ENCODE data around the gene ST8SIA6. TPM values are rescaled to one million over a fixed set of nuclear protein-coding genes. Genes with fewer than 3 reads are reported as not detected.

ST8SIA6 gene
- total and polyA plus RNA-seq, 7 donors, result 0.50 to 2.6 (median 1.1) TPM; not detected in 2

DNA sequence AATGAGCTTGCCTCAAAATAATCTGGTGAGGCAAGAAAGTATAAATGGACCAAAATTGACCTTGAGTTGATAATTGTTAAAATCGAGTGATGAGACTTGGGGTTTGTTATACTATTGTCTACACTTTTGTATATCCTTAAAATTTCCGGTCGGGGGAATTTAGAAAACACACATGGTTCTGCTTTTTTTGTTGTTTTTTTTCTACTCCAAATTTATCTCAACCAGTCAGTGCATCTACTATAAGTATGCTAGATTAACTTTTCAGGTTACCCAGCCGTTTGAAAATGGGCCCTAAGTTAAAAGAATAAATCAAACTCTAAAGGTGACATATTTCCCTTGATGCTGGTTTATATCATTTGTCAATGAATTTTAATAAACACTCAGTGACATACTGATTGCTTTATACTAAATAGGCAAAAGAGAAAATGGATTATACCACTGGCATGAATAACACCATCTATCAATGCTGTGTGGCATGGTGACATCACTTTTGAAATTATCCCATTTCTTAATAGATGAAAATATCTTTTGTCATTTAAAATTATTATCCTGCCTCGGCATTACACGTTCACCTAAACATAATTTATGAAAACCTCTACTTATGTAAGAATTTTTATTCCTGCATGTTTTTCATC is 40.3 kb upstream of the ST8SIA6 start:
- no peaks in the 10 kb centered on the region for H3K27me3 ChIP-seq
- intact Hi-C loops (cut with DNase I), result no loop called here
- H3K4me1 ChIP-seq, result no peaks in the 10 kb centered on the region
- TF ChIP-seq POLR2A (IDR thresholded peaks at IDR 0.05) (no peak), POLR2AphosphoS5 (IDR thresholded peaks at IDR 0.05) (no peak), EP300 (IDR thresholded peaks at IDR 0.05) (no peak)
- TF ChIP-seq, protein P1, sequence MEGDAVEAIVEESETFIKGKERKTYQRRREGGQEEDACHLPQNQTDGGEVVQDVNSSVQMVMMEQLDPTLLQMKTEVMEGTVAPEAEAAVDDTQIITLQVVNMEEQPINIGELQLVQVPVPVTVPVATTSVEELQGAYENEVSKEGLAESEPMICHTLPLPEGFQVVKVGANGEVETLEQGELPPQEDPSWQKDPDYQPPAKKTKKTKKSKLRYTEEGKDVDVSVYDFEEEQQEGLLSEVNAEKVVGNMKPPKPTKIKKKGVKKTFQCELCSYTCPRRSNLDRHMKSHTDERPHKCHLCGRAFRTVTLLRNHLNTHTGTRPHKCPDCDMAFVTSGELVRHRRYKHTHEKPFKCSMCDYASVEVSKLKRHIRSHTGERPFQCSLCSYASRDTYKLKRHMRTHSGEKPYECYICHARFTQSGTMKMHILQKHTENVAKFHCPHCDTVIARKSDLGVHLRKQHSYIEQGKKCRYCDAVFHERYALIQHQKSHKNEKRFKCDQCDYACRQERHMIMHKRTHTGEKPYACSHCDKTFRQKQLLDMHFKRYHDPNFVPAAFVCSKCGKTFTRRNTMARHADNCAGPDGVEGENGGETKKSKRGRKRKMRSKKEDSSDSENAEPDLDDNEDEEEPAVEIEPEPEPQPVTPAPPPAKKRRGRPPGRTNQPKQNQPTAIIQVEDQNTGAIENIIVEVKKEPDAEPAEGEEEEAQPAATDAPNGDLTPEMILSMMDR (IDR thresholded peaks at IDR 0.05), result no peak
- no peaks in the 10 kb centered on the region for H3K9me3 ChIP-seq
- H3K4me3 ChIP-seq, result no peak overlapping the region
- H3K27ac ChIP-seq, result no peak overlapping the region
- no peak for DNase-seq
- H3K36me3 ChIP-seq, result no peaks in the 10 kb centered on the region
- 51 to 70% methylated on average over 6 of the region's 6 CpGs for WGBS, 2 donors

DNA sequence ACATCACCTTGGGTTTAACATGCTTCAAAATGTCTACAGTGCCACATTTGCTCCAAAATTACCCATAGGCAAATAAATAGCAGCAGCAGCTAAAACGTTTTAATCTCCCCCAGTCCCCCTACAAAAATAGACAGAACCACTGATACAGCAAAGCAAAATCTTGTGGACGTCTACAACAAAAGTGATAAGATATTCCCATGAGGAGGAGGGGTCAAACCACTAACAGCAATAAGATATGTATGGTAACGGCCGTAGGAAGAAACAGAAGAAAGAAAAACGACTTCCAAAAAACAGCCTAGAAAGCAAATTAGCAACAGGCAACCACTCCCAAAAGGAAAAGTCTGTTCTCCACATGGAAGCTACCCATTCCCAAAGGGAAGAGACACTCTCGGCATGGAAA is 34.5 kb upstream of the ST8SIA6 start:
- DNase-seq, result no peak
- intact Hi-C loops (cut with DNase I), result no loop called here
- Histone ChIP-seq H3K27ac (no peak overlapping the region), H3K4me3 (no peak overlapping the region), H3K27me3 (peaks cover 0 to 3% (median 0%) of the 10 kb centered on the region in 3 donors), H3K36me3 (no peaks in the 10 kb centered on the region), H3K9me3 (no peaks in the 10 kb centered on the region), H3K4me1 (no peaks in the 10 kb centered on the region)
- WGBS, 2 donors, result 68 to 70% methylated on average over 6 of the region's 6 CpGs
- TF ChIP-seq EP300 (IDR thresholded peaks at IDR 0.05) (no peak), POLR2AphosphoS5 (IDR thresholded peaks at IDR 0.05) (no peak), POLR2A (IDR thresholded peaks at IDR 0.05) (no peak)
- TF ChIP-seq, protein P1 (IDR thresholded peaks at IDR 0.05), result no peak

DNA sequence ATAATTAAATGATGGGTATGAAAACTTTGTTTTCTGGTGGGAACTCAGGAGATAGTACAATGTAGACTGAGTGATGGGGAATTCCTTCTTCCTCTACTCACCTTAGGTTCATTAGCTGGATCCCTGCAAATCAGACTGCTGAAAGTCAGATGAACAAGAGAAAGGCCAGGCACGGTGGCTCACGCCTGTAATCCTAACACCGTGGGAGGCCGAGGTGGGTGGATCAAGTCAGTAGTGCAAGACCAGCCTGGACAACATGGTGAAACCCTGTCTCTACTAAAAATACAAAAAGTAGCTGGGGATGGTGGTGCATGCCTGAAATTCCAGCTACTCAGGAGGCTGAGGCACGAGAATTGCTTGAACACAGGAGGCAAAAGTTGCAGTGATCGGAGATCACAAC is 28.7 kb upstream of the ST8SIA6 start:
- Histone ChIP-seq H3K9me3 (peaks cover 0 to 3% (median 0%) of the 10 kb centered on the region in 4 donors), H3K27me3 (no peaks in the 10 kb centered on the region), H3K27ac (no peak overlapping the region), H3K4me1 (no peaks in the 10 kb centered on the region), H3K36me3 (no peaks in the 10 kb centered on the region), H3K4me3 (no peak overlapping the region)
- intact Hi-C loops (cut with DNase I), result no loop called here
- DNase-seq, result no peak
- 91 to 94% methylated on average over 6 of the region's 6 CpGs for WGBS, 2 donors
- no peak for TF ChIP-seq POLR2A (IDR thresholded peaks at IDR 0.05)
- no peak for TF ChIP-seq POLR2AphosphoS5 (IDR thresholded peaks at IDR 0.05)
- TF ChIP-seq, protein P1 (IDR thresholded peaks at IDR 0.05), result no peak
- TF ChIP-seq EP300 (IDR thresholded peaks at IDR 0.05), result no peak

DNA sequence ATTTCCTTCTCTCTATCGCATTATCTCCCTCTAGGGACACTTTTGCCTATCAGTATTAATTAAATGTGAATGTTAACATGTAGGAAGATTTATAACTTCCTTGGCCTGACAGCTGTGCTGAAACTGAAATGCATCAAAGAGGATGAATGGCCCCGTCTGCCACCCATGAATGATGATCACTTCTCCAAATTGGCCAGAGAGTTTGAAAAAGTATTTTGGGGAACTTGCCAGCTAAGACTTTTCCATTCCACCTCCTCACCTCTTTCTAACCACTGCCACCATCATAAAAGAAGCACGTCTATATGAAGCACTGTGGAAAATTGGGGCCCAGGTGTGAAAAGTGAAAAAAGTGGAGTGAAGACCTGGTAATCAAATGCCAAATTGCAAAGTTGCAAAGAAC is 25.4 kb upstream of the ST8SIA6 start:
- TF ChIP-seq POLR2A (IDR thresholded peaks at IDR 0.05) (no peak), EP300 (IDR thresholded peaks at IDR 0.05) (no peak), POLR2AphosphoS5 (IDR thresholded peaks at IDR 0.05) (no peak)
- TF ChIP-seq, protein P1 (IDR thresholded peaks at IDR 0.05), result no peak
- WGBS, 2 donors, result 52 to 81% methylated on average over 3 of the region's 3 CpGs
- intact Hi-C loops (cut with DNase I), result no loop called here

More for the DNA sequence above, 25.4 kb upstream of the ST8SIA6 start:
- H3K27me3 ChIP-seq, result no peaks in the 10 kb centered on the region
- H3K36me3 ChIP-seq, result no peaks in the 10 kb centered on the region
- H3K27ac ChIP-seq, result no peak overlapping the region
- H3K4me3 ChIP-seq, result no peak overlapping the region
- no peaks in the 10 kb centered on the region for H3K4me1 ChIP-seq
- peaks cover 0 to 3% (median 0%) of the 10 kb centered on the region in 4 donors for H3K9me3 ChIP-seq
- no peak for DNase-seq

Data from sigmoid colon (tissue), 7 donors.